Endothelial cell of umbilical vein (primary cell): ENCODE measurements around the gene CREB3L2. TPM values are rescaled to one million over a fixed set of nuclear protein-coding genes. Genes with fewer than 3 reads are reported as not detected.

ENCODE experiments used
- BruUV-seq: library from RNA; stranded (reverse); fragments of 400-500 nt; replicated peaks from 2 replicates; lab custom pipeline; 2021; lab: Mats Ljungman, UMichigan
- CTCF ChIA-PET: fragments of 300-600, 350-600 bp; sonication (Branson Sonifier 250); formaldehyde crosslinking; loops from one replicate; lab custom pipeline; 2021; ENCODE audit warnings: antibody characterized with exemption, inconsistent platforms; lab: Charles Lee
- POLR2A ChIA-PET: fragments of 300-600, 350-600 bp; sonication (Branson Sonifier 250); formaldehyde crosslinking; loops from one replicate; lab custom pipeline; 2021; ENCODE audit warnings: antibody characterized with exemption, inconsistent platforms; lab: Charles Lee
- DNase-seq: peaks from one replicate; pipeline ENCODE4 v3.0.0-alpha.2; 2011; ENCODE audit warnings: low read depth, low spot score
- FAIRE-seq: peaks from 2 replicates; lab custom pipeline; 2011; peaks lifted over from hg19 to GRCh38; lab: Jason Lieb, UNC
- H2AFZ ChIP-seq: 2 replicates; pipeline ENCODE4 v1.6.0; 2012; ENCODE audit warnings: low read depth, low read length, control low read depth, inconsistent platforms
- H3K27ac ChIP-seq: 2 replicates; pipeline ENCODE4 v1.5.1; 2011; ENCODE audit warnings: low read depth, mild to moderate bottlenecking, control low read depth, low read length, moderate library complexity; ENCODE audit not compliant: insufficient read depth
- H3K27me3 ChIP-seq, 2 experiments: 2 replicates each; pipeline versions ENCODE4 v1.6.0 to v1.6.1; 2011; ENCODE audit warnings: low read length in 2 of 2, mixed read lengths in 1 of 2; ENCODE audit not compliant: control insufficient read depth in 2 of 2, insufficient read depth in 2 of 2
- H3K36me3 ChIP-seq, 2 experiments: 2 replicates in 1 of 2; 3 replicates in 1 of 2; pipeline ENCODE4 v1.5.1; 2011; ENCODE audit warnings: low read length in 2 of 2, mild to moderate bottlenecking in 1 of 2, moderate library complexity in 1 of 2; ENCODE audit not compliant: control insufficient read depth in 2 of 2, insufficient read depth in 2 of 2; ENCODE audit errors: extremely low read depth in 1 of 2
- H3K4me1 ChIP-seq: 3 replicates; pipeline ENCODE4 v1.5.1; 2011; ENCODE audit warnings: mild to moderate bottlenecking, low read length; ENCODE audit not compliant: control insufficient read depth, insufficient read depth; ENCODE audit errors: extremely low read depth
- H3K4me2 ChIP-seq: 2 replicates; pipeline ENCODE4 v1.6.1; 2011; ENCODE audit warnings: low read length, control low read depth, mixed read lengths; ENCODE audit not compliant: insufficient read depth
- H3K4me3 ChIP-seq, 3 experiments: fragments of 200-600 bp in 1 of 3; sonication (generic), shearing (Covaris generic) in 1 of 3; replicated peaks in 1 of 3; 2 replicates each; pipeline ENCODE4 v1.5.1; 2011 to 2016; ENCODE audit warnings: control low read depth in 3 of 3, low read length in 3 of 3, mild to moderate bottlenecking in 2 of 3, inconsistent platforms in 1 of 3, low read depth in 1 of 3, moderate library complexity in 1 of 3; ENCODE audit not compliant: insufficient read depth in 1 of 3
- H3K79me2 ChIP-seq: 2 replicates; pipeline ENCODE4 v1.6.0; 2012; ENCODE audit warnings: low read length, inconsistent platforms; ENCODE audit not compliant: control insufficient read depth, insufficient read depth
- H3K9ac ChIP-seq: replicated peaks from 2 replicates; pipeline ENCODE3; 2011; ENCODE audit warnings: low read length, control low read depth; ENCODE audit not compliant: insufficient read depth; ENCODE audit errors: extremely low read depth
- H3K9me1 ChIP-seq: replicated peaks from 3 replicates; pipeline ENCODE4 v1.6.0; 2011; ENCODE audit warnings: mild to moderate bottlenecking, low read length; ENCODE audit not compliant: control insufficient read depth, insufficient read depth; ENCODE audit errors: extremely low read depth
- H3K9me3 ChIP-seq: replicated peaks from 2 replicates; pipeline ENCODE4 v1.5.1; 2012; ENCODE audit warnings: low read length, inconsistent platforms; ENCODE audit not compliant: control insufficient read depth, insufficient read depth
- H4K20me1 ChIP-seq: replicated peaks from 2 replicates; pipeline ENCODE3; 2011; ENCODE audit warnings: mild to moderate bottlenecking, low read length; ENCODE audit not compliant: control insufficient read depth, insufficient read depth; ENCODE audit errors: extremely low read depth
- EZH2 ChIP-seq: IDR thresholded peaks from 2 replicates; pipeline ENCODE4 v1.6.1; 2012; ENCODE audit warnings: borderline replicate concordance, low read depth, mild to moderate bottlenecking, moderate library complexity, low read length, inconsistent platforms; ENCODE audit not compliant: severe bottlenecking
- FOS ChIP-seq: IDR thresholded peaks from 2 replicates; pipeline ENCODE4 v1.6.1; 2011; ENCODE audit warnings: mild to moderate bottlenecking, low read length, moderate library complexity, borderline replicate concordance; ENCODE audit not compliant: insufficient read depth
- GATA2 ChIP-seq: IDR thresholded peaks from 2 replicates; pipeline ENCODE4 v1.7.0; 2011; ENCODE audit warnings: low read depth, mild to moderate bottlenecking, moderate library complexity, mixed read lengths, low read length; ENCODE audit not compliant: insufficient read length, insufficient read depth
- JUN ChIP-seq: IDR thresholded peaks from 2 replicates; pipeline ENCODE4 v1.6.1; 2011; ENCODE audit warnings: borderline replicate concordance, low read depth; ENCODE audit not compliant: insufficient read length, insufficient read depth
- MYC ChIP-seq: IDR thresholded peaks from one replicate; pipeline ENCODE4 v1.6.1; 2011; ENCODE audit warnings: mild to moderate bottlenecking, low read depth, low read length
- POLR2A ChIP-seq: IDR thresholded peaks from 2 replicates; pipeline ENCODE4 v1.6.1; 2012; ENCODE audit warnings: low read depth, mild to moderate bottlenecking, control low read depth, low read length
- POLR2AphosphoS5 ChIP-seq: IDR thresholded peaks from 2 replicates; pipeline ENCODE4 v1.6.1; 2012; ENCODE audit warnings: low read depth, mild to moderate bottlenecking, control low read depth, low read length, moderate library complexity; ENCODE audit not compliant: insufficient read depth
- dilution Hi-C: fragments of 300-500 bp; cut with MboI; formaldehyde crosslinking; loops from one replicate; pipeline ENCODE4 v1.15.0; 2019; ENCODE audit warnings: low sequenced_read_pairs; ENCODE audit not compliant: extremely low pct_ligation_motif_present
- intact Hi-C: fragments of 100-400 bp; cut with micrococcal nuclease; formaldehyde crosslinking; loops from one replicate; pipeline ENCODE4 v1.10.0; 2022
- polyA plus RNA-seq, 4 experiments: library from polyadenylated mRNA; depleted of rRNA in 3 of 4; stranded (reverse) in 3 of 4; unstranded in 1 of 4; fragments of >200 nt; gene quantifications; 2 replicates each; pipeline versions ENCODE4 v1.2.1 to v1.2.3, GENCODE V29; 2011 to 2012; ENCODE audit warnings: missing spikeins in 1 of 4
- total RNA-seq: library from RNA; stranded (reverse); gene quantifications from 2 replicates; pipeline ENCODE4 v1.2.3, GENCODE V29; 2021
- TF ChIP-seq, protein P1 (sequence below), 2 donors: IDR thresholded peaks; 1 replicate in 1 of 2; 2 replicates in 1 of 2; pipeline ENCODE4 v1.5.1; 2011; ENCODE audit warnings: low read length in 2 of 2, mild to moderate bottlenecking in 2 of 2, moderate library complexity in 2 of 2, control low read depth in 1 of 2, inconsistent platforms in 1 of 2, low read depth in 1 of 2; ENCODE audit not compliant: insufficient read depth in 1 of 2; ENCODE audit errors: extremely low read depth in 1 of 2
- TF ChIP-seq, protein P2 (sequence below): IDR thresholded peaks from 2 replicates; pipeline ENCODE4 v1.6.1; 2011; ENCODE audit not compliant: insufficient read depth, insufficient read length

Gene CREB3L2
- total and polyA plus RNA-seq, 2 donors (not counting 3 experiments of a cell fraction or from before 2014, with no cell fraction given), result 32.1 to 93.4 TPM

DNA sequence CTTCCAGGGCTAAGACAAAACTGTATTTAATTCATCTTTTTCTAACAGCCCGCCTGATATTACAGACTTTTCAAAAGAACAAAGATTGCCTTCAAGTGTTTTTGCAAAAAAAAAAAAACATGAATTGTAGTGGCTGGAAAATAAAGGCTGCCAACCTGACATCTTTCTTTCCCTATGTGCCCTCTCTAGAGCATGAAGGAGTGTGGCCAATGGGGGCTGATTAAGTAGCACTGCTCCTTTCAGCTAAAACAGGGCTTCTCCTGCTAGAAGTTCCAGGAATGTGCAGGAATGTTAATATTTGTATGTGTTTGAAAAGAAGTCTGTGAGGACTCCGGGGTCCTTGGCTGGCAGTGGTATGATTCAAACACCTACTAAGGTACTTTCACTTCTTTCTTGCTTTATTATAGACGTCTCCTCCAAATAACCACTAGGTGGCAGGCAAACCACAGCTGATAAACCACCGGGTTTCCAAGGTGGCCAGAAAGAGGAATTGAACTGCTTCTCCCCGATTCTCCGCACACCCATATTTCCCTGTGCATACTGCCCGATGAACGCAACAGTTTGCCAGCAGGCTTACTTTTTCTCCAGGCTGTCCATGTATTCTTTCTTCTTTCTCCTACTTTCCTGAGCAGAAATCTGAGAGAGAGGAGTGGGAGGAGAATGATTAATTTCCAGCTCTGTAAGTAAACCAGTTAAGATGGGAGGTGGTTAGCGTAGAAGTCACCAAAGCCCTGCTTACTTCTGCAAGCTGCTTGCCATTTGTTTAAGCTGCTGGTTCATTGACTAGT, 98.3 kb downstream of the CREB3L2 start:
- intact Hi-C loops (loop anchor here (1.0 kb wide), 3 partner anchors 87 to 258 kb away; no protein-coding TSS in a partner anchor), dilution Hi-C loops (no loop called here)
- no peak for TF ChIP-seq GATA2
- TF ChIP-seq, protein P1, sequence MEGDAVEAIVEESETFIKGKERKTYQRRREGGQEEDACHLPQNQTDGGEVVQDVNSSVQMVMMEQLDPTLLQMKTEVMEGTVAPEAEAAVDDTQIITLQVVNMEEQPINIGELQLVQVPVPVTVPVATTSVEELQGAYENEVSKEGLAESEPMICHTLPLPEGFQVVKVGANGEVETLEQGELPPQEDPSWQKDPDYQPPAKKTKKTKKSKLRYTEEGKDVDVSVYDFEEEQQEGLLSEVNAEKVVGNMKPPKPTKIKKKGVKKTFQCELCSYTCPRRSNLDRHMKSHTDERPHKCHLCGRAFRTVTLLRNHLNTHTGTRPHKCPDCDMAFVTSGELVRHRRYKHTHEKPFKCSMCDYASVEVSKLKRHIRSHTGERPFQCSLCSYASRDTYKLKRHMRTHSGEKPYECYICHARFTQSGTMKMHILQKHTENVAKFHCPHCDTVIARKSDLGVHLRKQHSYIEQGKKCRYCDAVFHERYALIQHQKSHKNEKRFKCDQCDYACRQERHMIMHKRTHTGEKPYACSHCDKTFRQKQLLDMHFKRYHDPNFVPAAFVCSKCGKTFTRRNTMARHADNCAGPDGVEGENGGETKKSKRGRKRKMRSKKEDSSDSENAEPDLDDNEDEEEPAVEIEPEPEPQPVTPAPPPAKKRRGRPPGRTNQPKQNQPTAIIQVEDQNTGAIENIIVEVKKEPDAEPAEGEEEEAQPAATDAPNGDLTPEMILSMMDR (IDR thresholded peaks at IDR 0.05; ENCODE audit: extremely low read depth in 1 of 2, insufficient read depth in 1 of 2, low read depth in 1 of 2, low read length in 2 of 2), result peak; percentile 52 to 65
- H2AFZ ChIP-seq, result no peak overlapping the region
- H3K27ac ChIP-seq, result no peak overlapping the region
- no peaks in the 10 kb centered on the region for H3K9me3 ChIP-seq
- H3K4me2 ChIP-seq, result no peak overlapping the region
- no peaks in the 10 kb centered on the region for H3K27me3 ChIP-seq
- peak; percentile 83 for FAIRE-seq
- H3K9ac ChIP-seq, result no peak overlapping the region
- peaks cover 2% of the 10 kb centered on the region for H3K4me1 ChIP-seq
- BruUV-seq, result no TSS peak
- H3K9me1 ChIP-seq, result no peaks in the 10 kb centered on the region
- POLR2A ChIA-PET, result interaction anchor here (0.7 kb wide), 1 partner anchor 771 kb away, joined by 4 read pairs; no protein-coding TSS in a partner anchor
- no peak overlapping the region for H3K4me3 ChIP-seq
- peak; percentile 79 for DNase-seq
- CTCF ChIA-PET, result interaction anchor here (0.7 to 8.4 kb wide), 26 partner anchors 9 to 835 kb away, joined by 3 to 360 read pairs (median 5); partner anchors contain the start of gene CREB3L2
- H3K79me2 ChIP-seq, result no peaks in the 10 kb centered on the region
- H3K36me3 ChIP-seq, result peaks cover 12 to 23% of the 10 kb centered on the region in 2 experiments
- H4K20me1 ChIP-seq, result no peaks in the 10 kb centered on the region

DNA sequence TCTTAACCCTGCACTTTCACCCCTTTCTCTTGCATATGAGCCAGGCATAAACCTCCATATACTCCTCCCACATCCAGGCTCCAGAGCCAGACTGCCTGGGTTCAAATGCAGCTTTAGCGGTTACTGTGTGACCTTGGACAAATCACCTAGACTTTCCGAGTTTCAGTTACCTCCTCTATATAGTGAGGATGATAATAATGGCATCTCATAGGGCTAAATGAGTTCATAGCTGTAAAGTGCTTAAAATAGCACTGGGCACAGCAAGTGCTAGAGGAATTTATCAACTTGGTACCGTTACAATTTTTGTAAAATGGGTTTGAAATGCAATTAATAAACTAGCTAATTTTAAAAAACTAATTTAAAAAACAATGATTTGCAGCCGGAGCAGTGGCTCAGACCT, 101.7 kb downstream of the CREB3L2 start:
- POLR2A ChIA-PET, result no interaction called here

More for the DNA sequence above, 101.7 kb downstream of the CREB3L2 start:
- Histone ChIP-seq H3K79me2 (no peaks in the 10 kb centered on the region), H3K36me3 (peaks cover 6 to 18% of the 10 kb centered on the region in 2 experiments), H3K4me3 (no peak overlapping the region), H3K9ac (no peak overlapping the region), H3K27me3 (no peaks in the 10 kb centered on the region), H4K20me1 (no peaks in the 10 kb centered on the region), H3K4me2 (no peak overlapping the region), H3K9me3 (no peaks in the 10 kb centered on the region), H3K4me1 (peaks cover 2% of the 10 kb centered on the region), H3K9me1 (no peaks in the 10 kb centered on the region), H2AFZ (no peak overlapping the region), H3K27ac (no peak overlapping the region)
- no peak for TF ChIP-seq EZH2
- TF ChIP-seq, protein P2, sequence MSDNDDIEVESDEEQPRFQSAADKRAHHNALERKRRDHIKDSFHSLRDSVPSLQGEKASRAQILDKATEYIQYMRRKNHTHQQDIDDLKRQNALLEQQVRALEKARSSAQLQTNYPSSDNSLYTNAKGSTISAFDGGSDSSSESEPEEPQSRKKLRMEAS, result no peak
- TF ChIP-seq, protein P1 (IDR thresholded peaks at IDR 0.05; ENCODE audit: extremely low read depth in 1 of 2, insufficient read depth in 1 of 2, low read depth in 1 of 2, low read length in 2 of 2), result no peak
- no peak for TF ChIP-seq FOS
- TF ChIP-seq MYC, result no peak
- TF ChIP-seq JUN, result no peak
- no peak for TF ChIP-seq GATA2
- TF ChIP-seq POLR2A, result no peak
- TF ChIP-seq POLR2AphosphoS5, result no peak
- CTCF ChIA-PET, result interaction anchor here (0.7 to 8.4 kb wide), 7 partner anchors 103 to 294 kb away, joined by 3 to 360 read pairs (median 4); partner anchors contain the start of gene CREB3L2
- DNase-seq (no peak), FAIRE-seq (no peak)
- intact Hi-C loops (no loop called here), dilution Hi-C loops (no loop called here)
- no TSS peak for BruUV-seq
